ENCODE data around the gene OSM.

OSM gene

GRCh38 chr22:30263883-30264282 is 2.8 kb downstream of the OSM start:
- H3K27me3 Mint-ChIP-seq, result no peaks in the 10 kb centered on the region
- no peak overlapping the region for H3K4me3 Mint-ChIP-seq
- H3K36me3 Mint-ChIP-seq, result peaks cover 2% of the 10 kb centered on the region
- H3K4me1 Mint-ChIP-seq, result peaks cover 35% of the 10 kb centered on the region
- no peaks in the 10 kb centered on the region for H3K9me3 Mint-ChIP-seq
- H3K27ac Mint-ChIP-seq, result no peak overlapping the region

- H3K36me3 Mint-ChIP-seq, result peaks cover 2% of the 10 kb centered on the region
- H3K4me1 Mint-ChIP-seq, result peaks cover 29% of the 10 kb centered on the region
- no peaks in the 10 kb centered on the region for H3K9me3 Mint-ChIP-seq
- H3K27ac Mint-ChIP-seq, result peak overlapping the region; percentile 79
- H3K4me3 Mint-ChIP-seq, result peak overlapping the region; percentile 75
- H3K27me3 Mint-ChIP-seq, result no peaks in the 10 kb centered on the region
Measured at GRCh38 chr22:30262917-30263741, 3.5 kb downstream of the OSM start.

GRCh38 chr22:30262112-30262511 is 4.5 kb downstream of the OSM start:
- Mint-ChIP-seq H3K9me3 (no peaks in the 10 kb centered on the region), H3K4me3 (no peak overlapping the region), H3K27me3 (no peaks in the 10 kb centered on the region), H3K27ac (no peak overlapping the region), H3K36me3 (peaks cover 2% of the 10 kb centered on the region), H3K4me1 (peaks cover 29% of the 10 kb centered on the region)

- peaks cover 28% of the 10 kb centered on the region for H3K4me1 Mint-ChIP-seq
- no peaks in the 10 kb centered on the region for H3K27me3 Mint-ChIP-seq
- H3K4me3 Mint-ChIP-seq, result no peak overlapping the region
- H3K36me3 Mint-ChIP-seq, result peaks cover 2% of the 10 kb centered on the region
- no peaks in the 10 kb centered on the region for H3K9me3 Mint-ChIP-seq
- peak overlapping the region; percentile 10 for H3K27ac Mint-ChIP-seq
Measured at GRCh38 chr22:30261134-30261533, 5.5 kb downstream of the OSM start.

GRCh38 chr22:30260682-30261081 is 6.0 kb downstream of the OSM start:
- Mint-ChIP-seq H3K27me3 (no peaks in the 10 kb centered on the region), H3K27ac (no peak overlapping the region), H3K4me1 (peaks cover 24% of the 10 kb centered on the region), H3K4me3 (no peak overlapping the region), H3K9me3 (no peaks in the 10 kb centered on the region), H3K36me3 (peaks cover 2% of the 10 kb centered on the region)

GRCh38 chr22:30260276-30260675 is 6.4 kb downstream of the OSM start:
- Mint-ChIP-seq H3K36me3 (peaks cover 2% of the 10 kb centered on the region), H3K27me3 (no peaks in the 10 kb centered on the region), H3K4me3 (no peak overlapping the region), H3K27ac (no peak overlapping the region), H3K4me1 (peaks cover 20% of the 10 kb centered on the region), H3K9me3 (no peaks in the 10 kb centered on the region)

- Mint-ChIP-seq H3K27me3 (no peaks in the 10 kb centered on the region), H3K4me3 (no peak overlapping the region), H3K4me1 (peaks cover 11% of the 10 kb centered on the region), H3K36me3 (no peaks in the 10 kb centered on the region), H3K27ac (no peak overlapping the region), H3K9me3 (no peaks in the 10 kb centered on the region)
Measured at GRCh38 chr22:30254314-30254713, 12.3 kb downstream of the OSM start.

- Mint-ChIP-seq H3K36me3 (no peaks in the 10 kb centered on the region), H3K27me3 (no peaks in the 10 kb centered on the region), H3K9me3 (no peaks in the 10 kb centered on the region), H3K4me1 (peaks cover 16% of the 10 kb centered on the region), H3K27ac (no peak overlapping the region), H3K4me3 (no peak overlapping the region)
Measured at GRCh38 chr22:30253205-30253852, 13.3 kb downstream of the OSM start.

GRCh38 chr22:30252411-30253204 is 14.0 kb downstream of the OSM start:
- no peak overlapping the region for H3K4me3 Mint-ChIP-seq

GRCh38 chr22:30251711-30252110 is 14.9 kb downstream of the OSM start:
- Mint-ChIP-seq H3K9me3 (no peaks in the 10 kb centered on the region), H3K4me3 (no peak overlapping the region), H3K36me3 (no peaks in the 10 kb centered on the region), H3K27me3 (no peaks in the 10 kb centered on the region), H3K27ac (no peak overlapping the region), H3K4me1 (peaks cover 30% of the 10 kb centered on the region)

More at GRCh38 chr22:30252411-30253204, 14.0 kb downstream of the OSM start:
- H3K27me3 Mint-ChIP-seq, result no peaks in the 10 kb centered on the region
- H3K4me1 Mint-ChIP-seq, result peaks cover 22% of the 10 kb centered on the region
- H3K9me3 Mint-ChIP-seq, result no peaks in the 10 kb centered on the region
- H3K27ac Mint-ChIP-seq, result no peak overlapping the region
- no peaks in the 10 kb centered on the region for H3K36me3 Mint-ChIP-seq

GRCh38 chr22:30250661-30251267 is 15.9 kb downstream of the OSM start:
- Mint-ChIP-seq H3K4me3 (no peak overlapping the region), H3K9me3 (no peaks in the 10 kb centered on the region), H3K36me3 (no peaks in the 10 kb centered on the region), H3K4me1 (peaks cover 33% of the 10 kb centered on the region), H3K27ac (no peak overlapping the region), H3K27me3 (no peaks in the 10 kb centered on the region)

GRCh38 chr22:30250039-30250565 is 16.5 kb downstream of the OSM start:
- no peaks in the 10 kb centered on the region for H3K27me3 Mint-ChIP-seq
- no peak overlapping the region for H3K4me3 Mint-ChIP-seq
- no peak overlapping the region for H3K27ac Mint-ChIP-seq
- no peaks in the 10 kb centered on the region for H3K9me3 Mint-ChIP-seq
- H3K4me1 Mint-ChIP-seq, result peaks cover 38% of the 10 kb centered on the region
- H3K36me3 Mint-ChIP-seq, result no peaks in the 10 kb centered on the region

- H3K27ac Mint-ChIP-seq, result peak overlapping the region; percentile 74
- H3K4me1 Mint-ChIP-seq, result peaks cover 43% of the 10 kb centered on the region
- no peak overlapping the region for H3K4me3 Mint-ChIP-seq
Measured at GRCh38 chr22:30249049-30250038, 17.3 kb downstream of the OSM start.

GRCh38 chr22:30248484-30248883 is 18.2 kb downstream of the OSM start:
- Mint-ChIP-seq H3K36me3 (peaks cover 8% of the 10 kb centered on the region), H3K27me3 (no peaks in the 10 kb centered on the region), H3K4me1 (peaks cover 45% of the 10 kb centered on the region), H3K27ac (peak overlapping the region; percentile 42), H3K4me3 (peak overlapping the region; percentile 27), H3K9me3 (no peaks in the 10 kb centered on the region)

More at GRCh38 chr22:30249049-30250038, 17.3 kb downstream of the OSM start:
- Mint-ChIP-seq H3K9me3 (no peaks in the 10 kb centered on the region), H3K27me3 (no peaks in the 10 kb centered on the region), H3K36me3 (peaks cover 2% of the 10 kb centered on the region)
